Kidney (tissue), 14 donors: Measurements from ENCODE around the gene TNKS2. TPM values are rescaled to one million over a fixed set of nuclear protein-coding genes. Genes with fewer than 3 reads are reported as not detected.

Experiments used
- DNase-seq, 5 donors: peaks; one replicate each; pipeline ENCODE4 v3.0.0-alpha.2; 2013 to 2020
- FAIRE-seq: peaks from 2 replicates; lab custom pipeline; 2012; peaks lifted over from hg19 to GRCh38; lab: Jason Lieb, UNC
- H3K27ac ChIP-seq, 2 donors: one replicate each; pipeline ENCODE4 v1.7.0; 2013; ENCODE audit warnings: low read depth in 2 of 2, low read length in 2 of 2, inconsistent platforms in 1 of 2
- H3K27me3 ChIP-seq: one replicate; pipeline ENCODE4 v1.7.1; 2013; ENCODE audit warnings: low read length, inconsistent platforms; ENCODE audit not compliant: control insufficient read depth, insufficient read depth
- H3K36me3 ChIP-seq, 3 donors: one replicate each; pipeline versions ENCODE4 v1.7.0 to v1.7.1; 2013; ENCODE audit warnings: low read length in 3 of 3, control low read depth in 1 of 3, inconsistent platforms in 1 of 3; ENCODE audit not compliant: insufficient read depth in 3 of 3, control insufficient read depth in 2 of 3
- H3K4me1 ChIP-seq, 3 donors: one replicate each; pipeline versions ENCODE4 v1.7.0 to v1.7.1; 2013; ENCODE audit warnings: low read length in 3 of 3, inconsistent platforms in 1 of 3, low read depth in 1 of 3; ENCODE audit not compliant: control insufficient read depth in 2 of 3, insufficient read depth in 2 of 3
- H3K4me3 ChIP-seq, 3 donors: one replicate each; pipeline versions ENCODE4 v1.7.0 to v1.8.1; 2013; ENCODE audit warnings: low read length in 3 of 3, control low read depth in 1 of 3, inconsistent platforms in 1 of 3
- H3K9ac ChIP-seq, 3 donors: one replicate each; pipeline versions ENCODE4 v1.7.0 to v1.7.1; 2013; ENCODE audit warnings: low read length in 3 of 3, control low read depth in 1 of 3, inconsistent platforms in 1 of 3
- H3K9me3 ChIP-seq, 3 donors: one replicate each; pipeline versions ENCODE4 v1.7.0 to v1.7.1; 2013; ENCODE audit warnings: low read length in 3 of 3, control low read depth in 1 of 3, inconsistent platforms in 1 of 3; ENCODE audit not compliant: control insufficient read depth in 2 of 3, insufficient read depth in 1 of 3
- CTCF ChIP-seq: IDR thresholded peaks from 3 replicates; pipeline ENCODE4 v1.5.1; 2012; ENCODE audit warnings: mild to moderate bottlenecking, moderate library complexity, borderline replicate concordance; ENCODE audit not compliant: insufficient read depth; ENCODE audit errors: extremely low read depth
- intact Hi-C: fragments of 100-400 bp; cut with DNase I; formaldehyde crosslinking; loops from one replicate; pipeline ENCODE4 v1.11.1; 2022
- polyA plus RNA-seq: library from polyadenylated mRNA; stranded (reverse); fragments of 350-450 nt; fragmentation: Illumina TruSeq; extraction: RNeasy Lipid Tissue Mini Kit (QIAGEN cat#74804); gene quantifications from one replicate; pipeline ENCODE4 v1.2.3, GENCODE V29; 2014; ENCODE audit warnings: low read depth, low replicate concordance; ENCODE audit not compliant: insufficient read depth
- total RNA-seq: library from RNA; stranded (reverse); fragmentation: NEBNext Ultra II Directional; extraction: Animal tissue kit (Norgen Biotek cat#: 25700); gene quantifications from one replicate; pipeline ENCODE4 v1.2.1, GENCODE V29; 2021
- donor health status: control.
- donor health status: control.
- donor health status: control.
- donor health status: control.
- donor health status: control.
- donor health status: DM: yes; HTN: yes; CAD: no.
- donor health status: Normal renal cell carcinoma (clear cell type).

The TNKS2 gene
- total and polyA plus RNA-seq, 2 donors from 2014 or later = 7.4 to 31.6 TPM

- Histone ChIP-seq H3K4me1 (peaks cover 0 to 3% (median 0%) of the 10 kb centered on the region in 3 donors), H3K9ac (no peak overlapping the region), H3K27me3 (no peaks in the 10 kb centered on the region), H3K4me3 (no peak overlapping the region), H3K36me3 (no peaks in the 10 kb centered on the region), H3K27ac (no peak overlapping the region), H3K9me3 (no peaks in the 10 kb centered on the region)
- DNase-seq (no peak), FAIRE-seq (no peak)
- TF ChIP-seq CTCF = no peak
- intact Hi-C loops = no loop called here
Measured at GRCh38 chr10:91879515-91880170, 81.4 kb downstream of the TNKS2 start.

GRCh38 chr10:91880310-91880709, 82.1 kb downstream of the TNKS2 start:
- TF ChIP-seq CTCF = no peak
- Histone ChIP-seq H3K27me3 (no peaks in the 10 kb centered on the region), H3K4me1 (peaks cover 0 to 3% (median 0%) of the 10 kb centered on the region in 3 donors), H3K9me3 (no peaks in the 10 kb centered on the region), H3K36me3 (no peaks in the 10 kb centered on the region), H3K4me3 (no peak overlapping the region), H3K9ac (no peak overlapping the region), H3K27ac (no peak overlapping the region)
- FAIRE-seq (no peak), DNase-seq (peak in 1 of 5 donors; percentile 17)
- intact Hi-C loops = no loop called here

- TF ChIP-seq CTCF = no peak
- peak overlapping the region; percentile 23 to 50 (median 49) for H3K4me3 ChIP-seq
- peak overlapping the region in 1 of 2 donors; percentile 23 for H3K27ac ChIP-seq
- no peaks in the 10 kb centered on the region for H3K36me3 ChIP-seq
- H3K27me3 ChIP-seq = no peaks in the 10 kb centered on the region
- H3K9ac ChIP-seq = peak overlapping the region in 2 of 3 donors; percentile 2 to 30
- H3K4me1 ChIP-seq = peaks cover 0 to 3% (median 3%) of the 10 kb centered on the region in 3 donors
- no peaks in the 10 kb centered on the region for H3K9me3 ChIP-seq
- intact Hi-C loops = no loop called here
- FAIRE-seq (no peak), DNase-seq (peak in 4 of 5 donors; percentile 70 to 87 (median 76))
Measured at GRCh38 chr10:91883549-91884444, 85.6 kb downstream of the TNKS2 start.
